Measurements from ENCODE around the gene SOX6. TPM values are rescaled to one million over a fixed set of nuclear protein-coding genes. Genes with fewer than 3 reads are reported as not detected.

Gene SOX6
- total RNA-seq, 1 donor from 2014 or later, result 24.9 TPM

- no peaks in the 10 kb centered on the region for H3K36me3 Mint-ChIP-seq
- peaks cover 3% of the 10 kb centered on the region for H3K27me3 Mint-ChIP-seq
- no peak for TF ChIP-seq CTCF (conservative IDR thresholded peaks at IDR 0.05)
- peaks cover 6% of the 10 kb centered on the region for H3K4me1 Mint-ChIP-seq (ENCODE audit: unreplicated experiment)
- H3K4me3 Mint-ChIP-seq, result no peak overlapping the region
- H3K9me3 Mint-ChIP-seq, result no peaks in the 10 kb centered on the region
- H3K27ac Mint-ChIP-seq, result no peak overlapping the region
- DNase-seq (ENCODE audit: extremely low spot score, unreplicated experiment), result no peak
These were observed 438.1 kb downstream of the SOX6 start for GRCh38 chr11:15918212-15918611.

Measured in type B pancreatic cell (in vitro differentiated cells).